IMR-90 (cell line): ENCODE results near the gene NSL1. TPM values are rescaled to one million over a fixed set of nuclear protein-coding genes. Genes with fewer than 3 reads are reported as not detected.

ENCODE experiments used
- ATAC-seq: fragments of 200-7000 bp; cut with Tn5 transposase; 2 replicates; pipeline ENCODE4 v1.9.1; 2020; ENCODE audit warnings: low read depth, mild to moderate bottlenecking, moderate library complexity
- BruUV-seq: library from RNA; stranded (reverse); fragments of 400-500 nt; replicated peaks from 2 replicates; lab custom pipeline; 2021; lab: Mats Ljungman, UMichigan
- CTCF ChIA-PET: fragments of 300-600 bp; formaldehyde crosslinking; extraction: SDS; loops from one replicate; lab custom pipeline; 2021; ENCODE audit warnings: antibody characterized with exemption; lab: Yijun Ruan, JAX
- POLR2A ChIA-PET: fragments of 300-600 bp; sonication (Branson Sonifier 250); formaldehyde crosslinking; loops from one replicate; lab custom pipeline; 2022; ENCODE audit warnings: antibody characterized with exemption; ENCODE audit not compliant: unreplicated experiment; lab: Charles Lee
- DNase-seq: peaks from one replicate; pipeline ENCODE4 v3.0.0; 2013
- H2AFZ ChIP-seq: replicated peaks from 2 replicates; pipeline ENCODE3; 2013; ENCODE audit warnings: low read length, mild to moderate bottlenecking; ENCODE audit not compliant: poor library complexity
- H2AK5ac ChIP-seq: 2 replicates; pipeline ENCODE4 v1.6.1; 2013; ENCODE audit warnings: low read depth, low read length, inconsistent platforms
- H2AK9ac ChIP-seq: replicated peaks from 2 replicates; pipeline ENCODE3; 2013; ENCODE audit warnings: mild to moderate bottlenecking, low read depth, low read length, moderate library complexity; ENCODE audit not compliant: poor library complexity
- H2BK120ac ChIP-seq: 2 replicates; pipeline ENCODE4 v1.6.1; 2013; ENCODE audit warnings: low read depth, low read length, inconsistent platforms
- H2BK15ac ChIP-seq: 3 replicates; pipeline ENCODE4 v1.6.1; 2013; ENCODE audit warnings: low read depth, low read length, inconsistent platforms
- H2BK20ac ChIP-seq: 2 replicates; pipeline ENCODE4 v1.6.1; 2013; ENCODE audit warnings: low read depth, mild to moderate bottlenecking, inconsistent platforms, low read length, moderate library complexity
- H2BK5ac ChIP-seq: 2 replicates; pipeline ENCODE4 v1.6.1; 2013; ENCODE audit warnings: mild to moderate bottlenecking, low read depth, low read length, inconsistent platforms; ENCODE audit not compliant: poor library complexity, severe bottlenecking
- H3K14ac ChIP-seq: replicated peaks from 2 replicates; pipeline ENCODE4 v1.6.1; 2013; ENCODE audit warnings: low read depth, low read length, inconsistent platforms
- H3K18ac ChIP-seq: 2 replicates; pipeline ENCODE4 v1.6.1; 2013; ENCODE audit warnings: low read depth, low read length, control low read depth
- H3K23ac ChIP-seq: 2 replicates; pipeline ENCODE4 v1.6.1; 2013; ENCODE audit warnings: low read depth, low read length, inconsistent platforms
- H3K27ac ChIP-seq: 2 replicates; pipeline ENCODE4 v1.5.1; 2013; ENCODE audit warnings: mild to moderate bottlenecking, control low read depth, low read length; ENCODE audit not compliant: insufficient read depth
- H3K27me3 ChIP-seq: 2 replicates; pipeline ENCODE4 v1.6.1; 2013; ENCODE audit warnings: low read length; ENCODE audit not compliant: control insufficient read depth, insufficient read depth
- H3K36me3 ChIP-seq: 2 replicates; pipeline ENCODE4 v1.6.1; 2013; ENCODE audit warnings: low read length, mixed read lengths; ENCODE audit not compliant: control insufficient read depth, insufficient read depth
- H3K4ac ChIP-seq: 2 replicates; pipeline ENCODE4 v1.6.1; 2013; ENCODE audit warnings: low read depth, low read length, inconsistent platforms
- H3K4me1 ChIP-seq: 2 replicates; pipeline ENCODE4 v1.6.1; 2013; ENCODE audit warnings: low read length, mixed read lengths; ENCODE audit not compliant: control insufficient read depth, insufficient read depth
- H3K4me2 ChIP-seq: 2 replicates; pipeline ENCODE4 v1.6.1; 2013; ENCODE audit warnings: low read depth, mild to moderate bottlenecking, control low read depth, low read length, moderate library complexity
- H3K4me3 ChIP-seq: 2 replicates; pipeline ENCODE4 v1.5.1; 2013; ENCODE audit warnings: low read depth, mild to moderate bottlenecking, control low read depth, low read length, moderate library complexity; ENCODE audit not compliant: insufficient read depth
- H3K56ac ChIP-seq: 2 replicates; pipeline ENCODE4 v1.6.1; 2013; ENCODE audit warnings: low read length, inconsistent platforms; ENCODE audit not compliant: insufficient read depth; ENCODE audit errors: extremely low read depth
- H3K79me1 ChIP-seq, 2 experiments: 2 replicates each; pipeline ENCODE4 v1.6.1; 2013; ENCODE audit warnings: low read length in 2 of 2, inconsistent platforms in 1 of 2, low read depth in 1 of 2
- H3K9ac ChIP-seq: 2 replicates; pipeline ENCODE4 v1.6.1; 2013; ENCODE audit warnings: low read depth, low read length, control low read depth
- H3K9me1 ChIP-seq: 2 replicates; pipeline ENCODE4 v1.6.1; 2013; ENCODE audit warnings: low read length, inconsistent platforms; ENCODE audit not compliant: insufficient read depth
- H3K9me3 ChIP-seq: 2 replicates; pipeline ENCODE4 v1.6.1; 2013; ENCODE audit warnings: low read length; ENCODE audit not compliant: control insufficient read depth, insufficient read depth
- H4K20me1 ChIP-seq: 2 replicates; pipeline ENCODE4 v1.6.1; 2013; ENCODE audit warnings: low read length, inconsistent platforms; ENCODE audit not compliant: insufficient read depth
- H4K5ac ChIP-seq: 2 replicates; pipeline ENCODE4 v1.6.1; 2013; ENCODE audit warnings: mild to moderate bottlenecking, low read depth, low read length, control low read depth
- H4K8ac ChIP-seq, 2 experiments: 2 replicates each; pipeline ENCODE4 v1.6.1; 2013; ENCODE audit warnings: low read depth in 2 of 2, low read length in 2 of 2, control low read depth in 1 of 2, inconsistent platforms in 1 of 2
- H4K91ac ChIP-seq: 2 replicates; pipeline ENCODE4 v1.6.1; 2013; ENCODE audit warnings: low read depth, low read length, inconsistent platforms; ENCODE audit not compliant: insufficient read depth
- BHLHE40 ChIP-seq: fragments of 150-350 bp; IDR thresholded peaks from 2 replicates; pipeline ENCODE4 v1.6.1; 2016; ENCODE audit warnings: mild to moderate bottlenecking, low read depth, low read length
- CHD1 ChIP-seq: IDR thresholded peaks from 2 replicates; pipeline ENCODE4 v1.6.1; 2012; ENCODE audit warnings: low read depth, low read length, improper control_type of control experiment
- FOS ChIP-seq: fragments of 150-350 bp; IDR thresholded peaks from 2 replicates; pipeline ENCODE4 v1.6.1; 2016; ENCODE audit warnings: low read depth, low read length
- MAFK ChIP-seq: IDR thresholded peaks from 2 replicates; pipeline ENCODE4 v1.6.1; 2012; ENCODE audit warnings: low read depth, low read length, improper control_type of control experiment
- MXI1 ChIP-seq: IDR thresholded peaks from 2 replicates; pipeline ENCODE4 v1.6.1; 2012; ENCODE audit warnings: low read depth, mild to moderate bottlenecking, low read length, moderate library complexity, borderline replicate concordance
- NFE2L2 ChIP-seq: fragments of 150-350 bp; IDR thresholded peaks from 2 replicates; pipeline ENCODE4 v1.6.1; 2016; ENCODE audit warnings: low read depth, mild to moderate bottlenecking, low read length
- POLR2A ChIP-seq: IDR thresholded peaks from 2 replicates; pipeline ENCODE4 v1.6.1; 2012; ENCODE audit warnings: mild to moderate bottlenecking, low read depth, low read length
- RAD21 ChIP-seq: IDR thresholded peaks from 2 replicates; pipeline ENCODE4 v1.6.1; 2012; ENCODE audit warnings: low read length, improper control_type of control experiment
- RCOR1 ChIP-seq: IDR thresholded peaks from 2 replicates; pipeline ENCODE4 v1.6.1; 2012; ENCODE audit warnings: mild to moderate bottlenecking, low read length, improper control_type of control experiment; ENCODE audit not compliant: insufficient replicate concordance
- SMC3 ChIP-seq: fragments of 150-350 bp; IDR thresholded peaks from 2 replicates; pipeline ENCODE4 v1.6.1; 2016; ENCODE audit warnings: low read depth, mild to moderate bottlenecking, antibody characterized with exemption, low read length, moderate library complexity
- WGBS, 2 experiments: methylation state at CpG; one replicate each; pipeline versions ENCODE4 v1.1.5 to v1.1.7; 2013; ENCODE audit warnings: missing lambda C conversion rate in 2 of 2; ENCODE audit not compliant: insufficient read length in 1 of 2; ENCODE audit errors: extremely low coverage in 2 of 2; 5-methylcytosine and 5-hydroxymethylcytosine counted together
- dilution Hi-C: fragments of 300-500 bp; cut with HindIII; formaldehyde crosslinking; loops from one replicate; pipeline ENCODE4 v1.14.3; 2018; ENCODE audit warnings: low sequenced_read_pairs; ENCODE audit not compliant: unreplicated experiment
- in situ Hi-C: fragments of 300-500 bp; cut with MboI; formaldehyde crosslinking; loops from 3 replicates; pipeline ENCODE4 v1.14.3; 2019; ENCODE audit warnings: low sequenced_read_pairs, inconsistent platforms, mixed read lengths
- intact Hi-C: fragments of 100-400 bp; cut with micrococcal nuclease; formaldehyde crosslinking; loops from 2 replicates; pipeline ENCODE4 v1.10.0; 2022
- polyA plus RNA-seq, 3 experiments: library from polyadenylated mRNA; depleted of rRNA; stranded (reverse); fragments of >200 nt; gene quantifications; 2 replicates each; pipeline ENCODE4 v1.2.3, GENCODE V29; 2012; ENCODE audit warnings: low replicate concordance in 1 of 3
- total RNA-seq: library from RNA; depleted of rRNA; stranded (reverse); fragments of >200 nt; gene quantifications from 2 replicates; pipeline ENCODE4 v1.2.3, GENCODE V29; 2012
- TF ChIP-seq, protein P1 (sequence below): conservative IDR thresholded peaks from 2 replicates; pipeline ENCODE4 v1.5.1; 2012; ENCODE audit warnings: mild to moderate bottlenecking, low read depth, low read length, improper control_type of control experiment
- TF ChIP-seq, protein P2 (sequence below): fragments of 150-350 bp; IDR thresholded peaks from 2 replicates; pipeline ENCODE4 v1.6.1; 2017; ENCODE audit warnings: mild to moderate bottlenecking, antibody characterized with exemption, low read length, low read depth
- TF ChIP-seq, protein P3 (sequence below): fragments of 150-350 bp; IDR thresholded peaks from 2 replicates; pipeline ENCODE4 v1.6.1; 2016; ENCODE audit warnings: low read depth, mild to moderate bottlenecking, low read length, moderate library complexity, borderline replicate concordance

The NSL1 gene
- total and polyA plus RNA-seq, 2 of the 4 experiments (the other 2 are of a cell fraction) = 19.1 to 42.5 TPM

DNA sequence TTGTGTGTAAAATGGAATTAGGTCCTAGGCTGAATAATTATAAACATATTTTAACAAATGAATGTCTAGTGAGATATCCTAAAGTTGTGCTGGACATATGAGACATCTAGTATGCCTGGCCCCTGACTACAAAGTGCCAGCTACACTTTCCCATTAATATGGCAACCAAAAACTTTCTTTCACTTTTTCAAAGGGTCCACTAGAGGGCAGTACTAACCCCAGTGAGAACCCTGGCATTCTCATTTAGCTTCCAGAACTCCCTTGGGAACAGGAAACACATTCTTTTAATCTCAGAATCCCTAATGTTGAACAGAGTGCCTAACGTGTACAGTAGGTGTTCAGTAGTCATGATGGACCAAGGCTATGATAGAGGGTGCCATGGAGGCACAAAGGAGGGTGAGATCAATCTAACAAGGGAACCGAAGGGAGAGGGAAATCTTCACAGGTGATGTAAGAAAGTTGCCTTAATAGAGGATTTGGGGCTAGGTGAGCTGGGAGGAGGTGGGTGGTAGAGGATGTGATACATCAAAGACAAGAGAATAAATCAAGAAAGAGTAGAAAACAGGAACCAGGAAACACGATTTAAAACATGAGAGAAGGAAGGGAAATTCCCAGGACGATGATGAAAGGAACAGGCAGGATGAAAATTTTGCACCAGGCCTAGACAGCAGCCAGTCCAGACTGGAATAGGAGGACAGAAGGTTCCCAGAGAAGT, 41.6 kb downstream of the NSL1 start:
- ChIA-PET POLR2A (interaction anchor here (0.9 kb wide), 1 partner anchor 142 kb away, joined by 3 read pairs; the partner anchor contains the start of gene ATF3), CTCF (interaction anchor here (0.6 to 2.0 kb wide), 16 partner anchors 9 to 245 kb away, joined by 3 to 13 read pairs (median 4); partner anchors contain the start of gene BATF3)
- 57% methylated on average over 2 of the region's 4 CpGs; no CpG with 5 or more reads in 1 of the 2 experiments for WGBS, 2 experiments
- in situ Hi-C loops (no loop called here), intact Hi-C loops (loop anchor here (1.0 to 10.0 kb wide), 3 partner anchors 85 to 275 kb away; no protein-coding TSS in a partner anchor), dilution Hi-C loops (no loop called here)
- Histone ChIP-seq H2AFZ (peak overlapping the region; percentile 70), H2AK9ac (no peak overlapping the region), H4K8ac (peak overlapping the region in 1 of 2 experiments; percentile 70; a peak in 2 of 4 replicates), H3K4me2 (peak overlapping the region; percentile 73), H3K14ac (peak overlapping the region; percentile 76), H3K56ac (no peak overlapping the region; the same call in 1 of the 2 replicates), H3K9me3 (no peaks in the 10 kb centered on the region), H3K79me1 (peaks cover 6 to 15% of the 10 kb centered on the region in 2 experiments; a peak in 3 of 4 replicates), H3K36me3 (no peaks in the 10 kb centered on the region), H3K4ac (peak overlapping the region; percentile 19; the same call in 1 of the 2 replicates), H3K4me1 (peaks cover 8% of the 10 kb centered on the region), H2BK15ac (peak overlapping the region; percentile 16; the same call in 1 of the 3 replicates), H3K18ac (peak overlapping the region; percentile 87), H3K9me1 (peaks cover 4% of the 10 kb centered on the region; the same call in 1 of the 2 replicates), H3K27ac (peak overlapping the region; percentile 78; the same call in 1 of the 2 replicates), H2BK5ac (peak overlapping the region; percentile 57), H4K91ac (no peak overlapping the region), H3K27me3 (no peaks in the 10 kb centered on the region), H4K20me1 (no peaks in the 10 kb centered on the region; the same call in 1 of the 2 replicates), H4K5ac (peak overlapping the region; percentile 86), H3K9ac (0 out of 2 replicates have a peak overlapping the region, but pooled peaks have one; percentile 48), H2BK120ac (peak overlapping the region; percentile 6; the same call in 1 of the 2 replicates), H3K23ac (no peak overlapping the region), H2BK20ac (peak overlapping the region; percentile 57), H3K4me3 (no peak overlapping the region), H2AK5ac (peak overlapping the region; percentile 95)
- ATAC-seq (peak; percentile 85), DNase-seq (peak; percentile 79)
- BruUV-seq = no TSS peak
- TF ChIP-seq FOS (no peak), RAD21 (peak; percentile 60), NFE2L2 (no peak), CHD1 (no peak), MAFK (no peak), BHLHE40 (no peak), POLR2A (no peak), RCOR1 (no peak), MXI1 (no peak), SMC3 (peak; percentile 67)
- TF ChIP-seq, protein P1, sequence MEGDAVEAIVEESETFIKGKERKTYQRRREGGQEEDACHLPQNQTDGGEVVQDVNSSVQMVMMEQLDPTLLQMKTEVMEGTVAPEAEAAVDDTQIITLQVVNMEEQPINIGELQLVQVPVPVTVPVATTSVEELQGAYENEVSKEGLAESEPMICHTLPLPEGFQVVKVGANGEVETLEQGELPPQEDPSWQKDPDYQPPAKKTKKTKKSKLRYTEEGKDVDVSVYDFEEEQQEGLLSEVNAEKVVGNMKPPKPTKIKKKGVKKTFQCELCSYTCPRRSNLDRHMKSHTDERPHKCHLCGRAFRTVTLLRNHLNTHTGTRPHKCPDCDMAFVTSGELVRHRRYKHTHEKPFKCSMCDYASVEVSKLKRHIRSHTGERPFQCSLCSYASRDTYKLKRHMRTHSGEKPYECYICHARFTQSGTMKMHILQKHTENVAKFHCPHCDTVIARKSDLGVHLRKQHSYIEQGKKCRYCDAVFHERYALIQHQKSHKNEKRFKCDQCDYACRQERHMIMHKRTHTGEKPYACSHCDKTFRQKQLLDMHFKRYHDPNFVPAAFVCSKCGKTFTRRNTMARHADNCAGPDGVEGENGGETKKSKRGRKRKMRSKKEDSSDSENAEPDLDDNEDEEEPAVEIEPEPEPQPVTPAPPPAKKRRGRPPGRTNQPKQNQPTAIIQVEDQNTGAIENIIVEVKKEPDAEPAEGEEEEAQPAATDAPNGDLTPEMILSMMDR = peak; percentile 73
- TF ChIP-seq, protein P2, sequence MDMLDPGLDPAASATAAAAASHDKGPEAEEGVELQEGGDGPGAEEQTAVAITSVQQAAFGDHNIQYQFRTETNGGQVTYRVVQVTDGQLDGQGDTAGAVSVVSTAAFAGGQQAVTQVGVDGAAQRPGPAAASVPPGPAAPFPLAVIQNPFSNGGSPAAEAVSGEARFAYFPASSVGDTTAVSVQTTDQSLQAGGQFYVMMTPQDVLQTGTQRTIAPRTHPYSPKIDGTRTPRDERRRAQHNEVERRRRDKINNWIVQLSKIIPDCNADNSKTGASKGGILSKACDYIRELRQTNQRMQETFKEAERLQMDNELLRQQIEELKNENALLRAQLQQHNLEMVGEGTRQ = no peak
- TF ChIP-seq, protein P3, sequence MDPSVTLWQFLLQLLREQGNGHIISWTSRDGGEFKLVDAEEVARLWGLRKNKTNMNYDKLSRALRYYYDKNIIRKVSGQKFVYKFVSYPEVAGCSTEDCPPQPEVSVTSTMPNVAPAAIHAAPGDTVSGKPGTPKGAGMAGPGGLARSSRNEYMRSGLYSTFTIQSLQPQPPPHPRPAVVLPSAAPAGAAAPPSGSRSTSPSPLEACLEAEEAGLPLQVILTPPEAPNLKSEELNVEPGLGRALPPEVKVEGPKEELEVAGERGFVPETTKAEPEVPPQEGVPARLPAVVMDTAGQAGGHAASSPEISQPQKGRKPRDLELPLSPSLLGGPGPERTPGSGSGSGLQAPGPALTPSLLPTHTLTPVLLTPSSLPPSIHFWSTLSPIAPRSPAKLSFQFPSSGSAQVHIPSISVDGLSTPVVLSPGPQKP = no peak
